ENCODE data around the gene FAM3D. TPM values are rescaled to one million over a fixed set of nuclear protein-coding genes. Genes with fewer than 3 reads are reported as not detected.
A peak's percentile ranks its signal among the peaks of the same experiment; 100 is the strongest.

FAM3D gene
- polyA plus RNA-seq, 3 donors: 0.28 to 1.9 (median 0.71) TPM

DNA sequence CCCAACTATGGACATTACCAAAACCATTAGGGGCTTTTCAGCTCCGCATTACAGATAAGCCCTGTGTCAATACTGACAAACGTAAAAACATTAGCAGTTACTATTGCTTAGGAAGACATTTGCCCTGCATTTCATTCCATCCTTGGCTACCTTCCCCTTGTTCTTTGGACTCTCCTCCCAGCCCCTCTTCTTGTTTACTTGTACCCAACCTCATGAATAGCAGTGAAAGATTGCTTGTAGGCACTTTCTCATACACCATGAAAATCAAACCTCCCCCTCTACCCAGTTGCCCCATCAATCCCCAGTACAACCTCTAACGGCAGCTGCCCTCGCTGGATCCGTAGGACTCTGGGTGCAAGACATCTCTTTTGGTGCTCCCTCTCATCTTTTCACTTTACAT, 72.5 kb downstream of the FAM3D start:
- Mint-ChIP-seq H3K27me3 (ENCODE audit: low read depth in 3 of 3) (peaks cover 3 to 10% (median 9%) of the 10 kb centered on the region in 3 donors), H3K4me3 (no peak overlapping the region), H3K9me3 (peaks cover 0 to 2% (median 0%) of the 10 kb centered on the region in 7 donors), H3K27ac (no peak overlapping the region), H3K4me1 (peaks cover 7% of the 10 kb centered on the region), H3K36me3 (no peaks in the 10 kb centered on the region)
- Histone ChIP-seq H3K27ac (ENCODE audit: low read depth in 1 of 2, low read length in 2 of 2) (no peak overlapping the region), H3K79me2 (ENCODE audit: insufficient read depth, low read length) (no peaks in the 10 kb centered on the region), H3K9ac (ENCODE audit: insufficient read depth, low read length, poor library complexity, severe bottlenecking) (no peak overlapping the region), H3K4me3 (replicated peaks in 1 of 3; ENCODE audit: low read depth in 2 of 3, low read length in 3 of 3) (no peak overlapping the region), H4K20me1 (ENCODE audit: insufficient read depth, low read length) (no peaks in the 10 kb centered on the region), H3K9me3 (replicated peaks in 1 of 2; ENCODE audit: control insufficient read depth in 1 of 2, insufficient read depth in 1 of 2, low read length in 2 of 2) (no peaks in the 10 kb centered on the region), H3K4me2 (replicated peaks; ENCODE audit: extremely low read depth, low read length, poor library complexity, severe bottlenecking) (no peak overlapping the region), H3K27me3 (ENCODE audit: control insufficient read depth in 2 of 2, insufficient read depth in 2 of 2, low read length in 2 of 2) (peaks cover 0 to 8% of the 10 kb centered on the region in 2 donors), H2AFZ (ENCODE audit: insufficient read depth, low read depth, low read length, poor library complexity, severe bottlenecking) (no peak overlapping the region), H3K36me3 (replicated peaks in 1 of 2; ENCODE audit: control insufficient read depth in 1 of 2, insufficient read depth in 2 of 2, low read length in 2 of 2) (no peaks in the 10 kb centered on the region), H3K4me1 (ENCODE audit: control insufficient read depth in 1 of 2, insufficient read depth in 2 of 2, low read length in 2 of 2) (peaks cover 0 to 3% of the 10 kb centered on the region in 2 donors)
- no peak for DNase-seq
- intact Hi-C loops (cut with micrococcal nuclease): no loop called here
- TF ChIP-seq, protein P1, sequence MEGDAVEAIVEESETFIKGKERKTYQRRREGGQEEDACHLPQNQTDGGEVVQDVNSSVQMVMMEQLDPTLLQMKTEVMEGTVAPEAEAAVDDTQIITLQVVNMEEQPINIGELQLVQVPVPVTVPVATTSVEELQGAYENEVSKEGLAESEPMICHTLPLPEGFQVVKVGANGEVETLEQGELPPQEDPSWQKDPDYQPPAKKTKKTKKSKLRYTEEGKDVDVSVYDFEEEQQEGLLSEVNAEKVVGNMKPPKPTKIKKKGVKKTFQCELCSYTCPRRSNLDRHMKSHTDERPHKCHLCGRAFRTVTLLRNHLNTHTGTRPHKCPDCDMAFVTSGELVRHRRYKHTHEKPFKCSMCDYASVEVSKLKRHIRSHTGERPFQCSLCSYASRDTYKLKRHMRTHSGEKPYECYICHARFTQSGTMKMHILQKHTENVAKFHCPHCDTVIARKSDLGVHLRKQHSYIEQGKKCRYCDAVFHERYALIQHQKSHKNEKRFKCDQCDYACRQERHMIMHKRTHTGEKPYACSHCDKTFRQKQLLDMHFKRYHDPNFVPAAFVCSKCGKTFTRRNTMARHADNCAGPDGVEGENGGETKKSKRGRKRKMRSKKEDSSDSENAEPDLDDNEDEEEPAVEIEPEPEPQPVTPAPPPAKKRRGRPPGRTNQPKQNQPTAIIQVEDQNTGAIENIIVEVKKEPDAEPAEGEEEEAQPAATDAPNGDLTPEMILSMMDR (IDR thresholded peaks at IDR 0.05): no peak
- 92% methylated on average over 5 of the region's 5 CpGs for WGBS (ENCODE audit: insufficient coverage)

DNA sequence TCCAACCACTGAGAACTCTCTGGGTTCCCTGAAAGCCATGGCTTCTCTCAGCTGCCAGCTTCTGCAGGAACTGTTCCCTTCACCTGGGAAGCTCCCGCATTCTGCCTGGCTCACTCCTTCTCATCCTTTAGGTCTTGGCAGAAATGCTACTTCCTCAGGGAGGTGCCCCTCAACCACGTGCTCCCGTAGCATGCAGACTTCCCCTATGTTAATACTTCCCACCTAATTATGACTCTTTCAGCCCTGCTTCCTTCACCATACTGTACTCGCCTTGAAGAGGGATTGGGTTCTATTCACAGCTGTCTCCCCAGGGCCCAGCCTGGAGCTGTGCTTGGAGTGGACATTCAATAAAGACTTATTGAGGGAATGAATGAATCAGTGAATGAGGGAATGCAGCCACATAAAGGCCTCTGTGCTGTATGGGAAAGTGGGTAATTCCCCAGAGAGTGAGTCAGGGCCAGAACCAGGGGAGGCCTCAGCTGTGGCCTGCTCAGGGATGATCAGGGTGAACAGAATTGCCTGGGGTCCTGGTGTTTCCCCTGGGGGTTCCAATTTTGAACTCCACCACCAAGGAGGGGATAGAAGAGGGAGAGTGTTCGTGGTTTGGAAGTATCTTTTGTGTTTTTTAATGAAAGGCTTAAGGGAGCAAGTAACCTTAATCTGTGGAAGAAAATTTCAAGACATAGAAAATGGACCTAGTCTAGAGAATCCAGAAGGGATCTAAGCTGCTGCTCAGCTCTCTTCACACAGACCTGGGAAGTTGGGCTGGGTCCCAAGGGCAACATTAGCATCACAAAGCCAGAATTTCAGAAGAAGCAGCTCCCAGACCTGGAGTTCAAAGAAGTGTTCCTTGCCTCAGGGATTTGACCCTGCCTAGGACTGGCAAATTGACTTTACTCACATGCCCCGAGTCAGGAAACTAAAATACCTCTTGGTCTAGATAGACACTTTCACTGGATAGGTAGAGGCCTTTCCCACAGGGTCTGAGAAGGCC, 74.8 kb downstream of the FAM3D start:
- peaks cover 0 to 6% of the 10 kb centered on the region in 2 donors for H3K9me3 ChIP-seq (replicated peaks in 1 of 2; ENCODE audit: control insufficient read depth in 1 of 2, insufficient read depth in 1 of 2, low read length in 2 of 2)
- H3K27me3 Mint-ChIP-seq (ENCODE audit: low read depth in 3 of 3): peaks cover 25 to 32% (median 31%) of the 10 kb centered on the region in 3 donors
- WGBS (ENCODE audit: insufficient coverage): 30% methylated on average over 3 of the region's 6 CpGs
- H3K27me3 ChIP-seq (ENCODE audit: control insufficient read depth in 2 of 2, insufficient read depth in 2 of 2, low read length in 2 of 2): peaks cover 14 to 29% of the 10 kb centered on the region in 2 donors
- H3K4me1 Mint-ChIP-seq: peaks cover 7% of the 10 kb centered on the region
- no peak overlapping the region for H3K4me2 ChIP-seq (replicated peaks; ENCODE audit: extremely low read depth, low read length, poor library complexity, severe bottlenecking)
- no peaks in the 10 kb centered on the region for H3K79me2 ChIP-seq (ENCODE audit: insufficient read depth, low read length)
- no peaks in the 10 kb centered on the region for H4K20me1 ChIP-seq (ENCODE audit: insufficient read depth, low read length)
- peaks cover 0 to 6% (median 5%) of the 10 kb centered on the region in 7 donors for H3K9me3 Mint-ChIP-seq
- peak in 1 of 3 donors; percentile 19 for DNase-seq
- no peak overlapping the region for H3K4me3 ChIP-seq (replicated peaks in 1 of 3; ENCODE audit: low read depth in 2 of 3, low read length in 3 of 3)
- TF ChIP-seq, protein P1 (IDR thresholded peaks at IDR 0.05): no peak
- H2AFZ ChIP-seq (ENCODE audit: insufficient read depth, low read depth, low read length, poor library complexity, severe bottlenecking): no peak overlapping the region
- no peak overlapping the region for H3K27ac Mint-ChIP-seq
- H3K4me1 ChIP-seq (ENCODE audit: control insufficient read depth in 1 of 2, insufficient read depth in 2 of 2, low read length in 2 of 2): peaks cover 0 to 3% of the 10 kb centered on the region in 2 donors
- no peak overlapping the region for H3K4me3 Mint-ChIP-seq
- no peaks in the 10 kb centered on the region for H3K36me3 ChIP-seq (replicated peaks in 1 of 2; ENCODE audit: control insufficient read depth in 1 of 2, insufficient read depth in 2 of 2, low read length in 2 of 2)
- intact Hi-C loops (cut with micrococcal nuclease): no loop called here
- H3K27ac ChIP-seq (ENCODE audit: low read depth in 1 of 2, low read length in 2 of 2): no peak overlapping the region
- H3K36me3 Mint-ChIP-seq: no peaks in the 10 kb centered on the region
- H3K9ac ChIP-seq (ENCODE audit: insufficient read depth, low read length, poor library complexity, severe bottlenecking): no peak overlapping the region
